Nephron (organoid): Measurements from ENCODE around the gene ASPDH.

ENCODE experiments used
- H3K27ac Mint-ChIP-seq, 3 experiments: 2 replicates each; pipeline ENCODE4 v1.8.0; 2020; ENCODE audit warnings: mixed read lengths in 3 of 3, mild to moderate bottlenecking in 2 of 3, moderate library complexity in 1 of 3
- H3K27me3 Mint-ChIP-seq: 2 replicates; pipeline ENCODE4 v1.8.0; 2021; ENCODE audit warnings: low read depth, mild to moderate bottlenecking, moderate library complexity, mixed read lengths
- H3K36me3 Mint-ChIP-seq: 2 replicates; pipeline ENCODE4 v1.8.0; 2020; ENCODE audit warnings: low read depth, mixed read lengths
- H3K4me1 Mint-ChIP-seq: 2 replicates; pipeline ENCODE4 v1.8.0; 2020; ENCODE audit warnings: mixed read lengths
- H3K4me3 Mint-ChIP-seq, 3 experiments: 2 replicates each; pipeline ENCODE4 v1.8.0; 2020; ENCODE audit warnings: mild to moderate bottlenecking in 3 of 3, mixed read lengths in 3 of 3, moderate library complexity in 2 of 3
- H3K9me3 Mint-ChIP-seq: 2 replicates; pipeline ENCODE4 v1.8.0; 2020; ENCODE audit warnings: mixed read lengths
- CTCF ChIP-seq, 3 experiments: fragments of 200-600 bp; sonication (generic); IDR thresholded peaks; one replicate each; pipeline ENCODE4 v1.5.0; 2021; ENCODE audit warnings: antibody characterized with exemption in 3 of 3; ENCODE audit not compliant: unreplicated experiment in 3 of 3

The ASPDH gene

DNA sequence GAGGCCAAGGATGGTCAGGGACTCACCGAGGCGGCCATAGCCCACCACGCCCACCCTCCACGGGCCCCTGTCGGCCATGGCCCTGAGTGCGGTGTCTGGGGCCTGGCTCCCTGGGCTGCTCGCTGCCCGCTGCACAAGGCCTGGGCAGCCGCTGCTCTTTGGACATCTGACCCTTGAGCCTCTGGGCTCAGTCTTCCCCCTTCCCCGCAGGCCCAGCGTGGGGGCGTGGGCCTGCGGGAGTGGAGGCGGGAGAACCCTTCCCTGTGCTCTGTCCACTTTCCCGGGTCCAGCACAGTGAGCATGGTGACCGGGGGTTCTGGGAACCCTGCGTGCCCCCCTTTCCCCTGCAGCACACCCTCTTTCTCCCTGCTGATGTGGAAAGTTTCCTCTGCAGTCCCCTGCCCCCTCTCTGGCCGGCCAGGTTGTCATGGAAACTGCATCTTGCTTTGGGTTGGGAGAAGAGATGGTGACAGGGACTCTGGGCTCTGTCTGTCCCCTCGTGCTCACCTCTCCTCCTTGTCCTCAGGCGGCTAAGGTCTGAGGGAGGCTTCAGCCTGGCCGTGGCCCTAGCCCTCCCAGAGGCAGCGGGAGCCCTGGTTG is at the start of gene ASPDH:
ASPDH (minus strand) TSS at position 168 of the 600 bp plus-strand sequence; CDS start at position 78, 90 bp downstream.
- H3K4me1 Mint-ChIP-seq: peaks cover 24% of the 10 kb centered on the region
- no peak for TF ChIP-seq CTCF (IDR thresholded peaks at IDR 0.05; ENCODE audit: unreplicated experiment in 3 of 3)
- H3K9me3 Mint-ChIP-seq: no peaks in the 10 kb centered on the region
- H3K4me3 Mint-ChIP-seq: peak within 1 kb of the TSS; percentile 63 to 74 (median 74)
- no peaks in the 10 kb centered on the region for H3K27me3 Mint-ChIP-seq
- H3K27ac Mint-ChIP-seq: peak within 1 kb of the TSS; percentile 64 to 80 (median 78)
- H3K36me3 Mint-ChIP-seq: peaks cover 5% of the 10 kb centered on the region

GRCh38 chr19:50562996-50563395 is 49.3 kb upstream of the ASPDH start:
- Mint-ChIP-seq H3K27ac (no peak overlapping the region), H3K36me3 (no peaks in the 10 kb centered on the region), H3K4me3 (no peak overlapping the region), H3K9me3 (no peaks in the 10 kb centered on the region), H3K27me3 (peaks cover 44% of the 10 kb centered on the region), H3K4me1 (peaks cover 22% of the 10 kb centered on the region)
- TF ChIP-seq CTCF (IDR thresholded peaks at IDR 0.05; ENCODE audit: unreplicated experiment in 3 of 3): no peak

GRCh38 chr19:50562329-50562728 is 48.6 kb upstream of the ASPDH start:
- no peak for TF ChIP-seq CTCF (IDR thresholded peaks at IDR 0.05; ENCODE audit: unreplicated experiment in 3 of 3)
- Mint-ChIP-seq H3K9me3 (no peaks in the 10 kb centered on the region), H3K4me1 (peaks cover 26% of the 10 kb centered on the region), H3K27me3 (peaks cover 44% of the 10 kb centered on the region), H3K27ac (no peak overlapping the region), H3K4me3 (no peak overlapping the region), H3K36me3 (no peaks in the 10 kb centered on the region)

DNA sequence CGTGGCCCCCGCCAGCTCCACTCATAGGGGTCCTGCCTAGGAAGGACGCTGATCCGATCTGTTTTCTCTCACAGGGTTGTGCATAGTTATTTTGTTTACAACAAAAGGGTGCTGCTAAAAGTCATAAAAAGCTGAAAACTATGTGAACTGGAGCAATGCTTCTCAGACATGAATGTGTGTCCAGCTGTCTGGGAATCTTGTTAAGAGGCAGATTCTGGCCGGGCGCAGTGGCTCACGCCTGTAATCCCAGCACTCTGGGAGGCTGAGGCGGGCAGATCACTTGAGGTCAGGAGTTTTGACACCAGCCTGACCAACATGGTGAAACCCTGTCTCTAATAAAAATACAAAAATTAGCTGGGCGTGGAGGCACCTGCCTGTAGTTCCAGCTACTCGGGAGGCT is 45.9 kb upstream of the ASPDH start:
- H3K4me1 Mint-ChIP-seq: peaks cover 20% of the 10 kb centered on the region
- H3K27ac Mint-ChIP-seq: peak overlapping the region; percentile 18 to 88 (median 26)
- no peaks in the 10 kb centered on the region for H3K36me3 Mint-ChIP-seq
- peak overlapping the region in 1 of 3 experiments; percentile 28 for H3K4me3 Mint-ChIP-seq
- no peak for TF ChIP-seq CTCF (IDR thresholded peaks at IDR 0.05; ENCODE audit: unreplicated experiment in 3 of 3)
- no peaks in the 10 kb centered on the region for H3K9me3 Mint-ChIP-seq
- peaks cover 21% of the 10 kb centered on the region for H3K27me3 Mint-ChIP-seq

GRCh38 chr19:50558449-50558848 is 44.7 kb upstream of the ASPDH start:
- Mint-ChIP-seq H3K9me3 (no peaks in the 10 kb centered on the region), H3K4me3 (no peak overlapping the region), H3K27me3 (peaks cover 17% of the 10 kb centered on the region), H3K4me1 (peaks cover 20% of the 10 kb centered on the region), H3K36me3 (no peaks in the 10 kb centered on the region), H3K27ac (no peak overlapping the region)
- TF ChIP-seq CTCF (IDR thresholded peaks at IDR 0.05; ENCODE audit: unreplicated experiment in 3 of 3): no peak

DNA sequence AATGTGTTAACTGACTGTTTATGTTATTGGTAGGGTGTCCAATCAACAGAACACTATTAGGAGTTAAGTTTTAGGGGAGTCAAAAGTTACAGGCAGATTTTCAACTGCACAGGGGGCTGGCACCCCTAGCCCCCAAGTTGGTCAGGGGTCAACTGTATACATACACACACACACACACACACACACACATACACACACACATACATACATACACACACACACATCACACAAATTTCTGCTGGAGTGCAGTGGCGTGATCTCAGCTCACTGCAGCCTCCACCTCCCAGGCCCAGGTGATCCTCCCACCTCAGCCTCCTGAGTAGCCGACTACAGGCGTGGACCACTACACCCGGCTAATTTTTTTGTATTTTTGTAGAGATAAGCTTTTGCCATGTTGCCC is 44.3 kb upstream of the ASPDH start:
- peaks cover 21% of the 10 kb centered on the region for H3K27me3 Mint-ChIP-seq
- peak overlapping the region in 2 of 3 experiments; percentile 65 to 75 for H3K27ac Mint-ChIP-seq
- no peaks in the 10 kb centered on the region for H3K36me3 Mint-ChIP-seq
- H3K9me3 Mint-ChIP-seq: no peaks in the 10 kb centered on the region
- H3K4me3 Mint-ChIP-seq: peak overlapping the region; percentile 5 to 61 (median 51)
- no peak for TF ChIP-seq CTCF (IDR thresholded peaks at IDR 0.05; ENCODE audit: unreplicated experiment in 3 of 3)
- H3K4me1 Mint-ChIP-seq: peaks cover 20% of the 10 kb centered on the region
